Ishikawa (cell line): Measurements from ENCODE around the gene DGCR8.

Source experiments
- CEBPB ChIP-seq: IDR thresholded peaks from 2 replicates; pipeline ENCODE4 v1.6.1; 2012
- EGR1 ChIP-seq: IDR thresholded peaks from 2 replicates; pipeline ENCODE4 v1.6.1; 2012
- EP300 ChIP-seq: IDR thresholded peaks from 2 replicates; pipeline ENCODE4 v1.6.1; 2012; ENCODE audit warnings: borderline replicate concordance
- RAD21 ChIP-seq: IDR thresholded peaks from 2 replicates; pipeline ENCODE4 v1.6.1; 2012; ENCODE audit warnings: low read depth
- TAF1 ChIP-seq: IDR thresholded peaks from 2 replicates; pipeline ENCODE4 v1.6.1; 2012; ENCODE audit warnings: low read depth, mild to moderate bottlenecking
- TCF12 ChIP-seq: IDR thresholded peaks from 2 replicates; pipeline ENCODE4 v1.6.1; 2012; ENCODE audit warnings: low read depth
- TEAD4 ChIP-seq: IDR thresholded peaks from 2 replicates; pipeline ENCODE4 v1.6.1; 2012
- YY1 ChIP-seq: IDR thresholded peaks from 2 replicates; pipeline ENCODE4 v1.6.1; 2012; ENCODE audit warnings: low read depth
- ZBTB7A ChIP-seq: IDR thresholded peaks from 2 replicates; pipeline ENCODE4 v1.6.1; 2012; ENCODE audit warnings: low read depth
- TF ChIP-seq, protein P1 (sequence below): IDR thresholded peaks from 2 replicates; pipeline ENCODE4 v1.6.1; 2012; ENCODE audit warnings: low read depth, mild to moderate bottlenecking
- TF ChIP-seq, protein P2 (sequence below): IDR thresholded peaks from 2 replicates; pipeline ENCODE4 v1.6.1; 2012

DNA sequence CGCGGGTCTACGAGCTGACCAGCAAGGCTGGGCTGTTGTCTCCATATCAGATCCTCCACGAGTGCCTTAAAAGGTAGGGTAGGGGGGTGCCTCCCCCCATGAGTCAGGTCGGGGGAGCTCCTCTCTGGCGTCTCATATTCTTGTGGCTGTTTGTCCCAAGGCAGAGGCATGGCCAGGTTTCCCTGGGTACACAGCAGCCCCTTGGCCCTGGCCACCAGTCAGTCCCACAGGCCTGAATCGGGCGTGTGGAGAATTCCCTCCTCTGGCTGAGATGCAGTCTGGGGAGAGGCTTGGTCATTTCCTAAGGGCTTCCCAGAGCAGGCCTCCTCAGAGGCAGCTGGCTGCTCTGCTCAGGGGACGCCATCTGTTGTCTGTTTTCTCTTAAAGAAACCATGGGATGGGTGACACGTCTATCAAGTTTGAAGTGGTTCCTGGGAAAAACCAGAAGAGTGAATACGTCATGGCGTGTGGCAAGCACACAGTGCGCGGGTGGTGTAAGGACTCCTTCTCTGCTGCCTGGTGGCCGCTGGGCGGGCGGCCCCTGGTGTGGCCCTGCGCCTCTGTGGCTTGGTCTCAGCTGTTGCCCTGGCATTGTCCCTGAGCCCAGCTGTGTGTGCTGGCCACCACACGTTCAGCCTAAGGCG lies 26.3 kb downstream of the DGCR8 start:
- TF ChIP-seq EP300 (no peak), TAF1 (no peak), TCF12 (no peak), EGR1 (no peak), CEBPB (no peak), YY1 (no peak), ZBTB7A (no peak), RAD21 (no peak), TEAD4 (no peak)
- TF ChIP-seq, protein P1, sequence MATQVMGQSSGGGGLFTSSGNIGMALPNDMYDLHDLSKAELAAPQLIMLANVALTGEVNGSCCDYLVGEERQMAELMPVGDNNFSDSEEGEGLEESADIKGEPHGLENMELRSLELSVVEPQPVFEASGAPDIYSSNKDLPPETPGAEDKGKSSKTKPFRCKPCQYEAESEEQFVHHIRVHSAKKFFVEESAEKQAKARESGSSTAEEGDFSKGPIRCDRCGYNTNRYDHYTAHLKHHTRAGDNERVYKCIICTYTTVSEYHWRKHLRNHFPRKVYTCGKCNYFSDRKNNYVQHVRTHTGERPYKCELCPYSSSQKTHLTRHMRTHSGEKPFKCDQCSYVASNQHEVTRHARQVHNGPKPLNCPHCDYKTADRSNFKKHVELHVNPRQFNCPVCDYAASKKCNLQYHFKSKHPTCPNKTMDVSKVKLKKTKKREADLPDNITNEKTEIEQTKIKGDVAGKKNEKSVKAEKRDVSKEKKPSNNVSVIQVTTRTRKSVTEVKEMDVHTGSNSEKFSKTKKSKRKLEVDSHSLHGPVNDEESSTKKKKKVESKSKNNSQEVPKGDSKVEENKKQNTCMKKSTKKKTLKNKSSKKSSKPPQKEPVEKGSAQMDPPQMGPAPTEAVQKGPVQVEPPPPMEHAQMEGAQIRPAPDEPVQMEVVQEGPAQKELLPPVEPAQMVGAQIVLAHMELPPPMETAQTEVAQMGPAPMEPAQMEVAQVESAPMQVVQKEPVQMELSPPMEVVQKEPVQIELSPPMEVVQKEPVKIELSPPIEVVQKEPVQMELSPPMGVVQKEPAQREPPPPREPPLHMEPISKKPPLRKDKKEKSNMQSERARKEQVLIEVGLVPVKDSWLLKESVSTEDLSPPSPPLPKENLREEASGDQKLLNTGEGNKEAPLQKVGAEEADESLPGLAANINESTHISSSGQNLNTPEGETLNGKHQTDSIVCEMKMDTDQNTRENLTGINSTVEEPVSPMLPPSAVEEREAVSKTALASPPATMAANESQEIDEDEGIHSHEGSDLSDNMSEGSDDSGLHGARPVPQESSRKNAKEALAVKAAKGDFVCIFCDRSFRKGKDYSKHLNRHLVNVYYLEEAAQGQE = no peak
- TF ChIP-seq, protein P2, sequence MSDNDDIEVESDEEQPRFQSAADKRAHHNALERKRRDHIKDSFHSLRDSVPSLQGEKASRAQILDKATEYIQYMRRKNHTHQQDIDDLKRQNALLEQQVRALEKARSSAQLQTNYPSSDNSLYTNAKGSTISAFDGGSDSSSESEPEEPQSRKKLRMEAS = no peak
